Smooth muscle cell (in vitro differentiated cells): ENCODE results near the gene MIXL1. TPM values are rescaled to one million over a fixed set of nuclear protein-coding genes. Genes with fewer than 3 reads are reported as not detected.

Experiments
- DNase-seq: peaks from one replicate; lab custom pipeline; 2025; ENCODE audit not compliant: unreplicated experiment; lab: John Stamatoyannopoulos, UW
- H2AFZ ChIP-seq: fragments of 200-600 bp; sonication (generic); 2 replicates; pipeline ENCODE4 v1.6.0; 2016; ENCODE audit warnings: antibody characterized with exemption, low read depth, mild to moderate bottlenecking
- H3F3A ChIP-seq: fragments of 200-600 bp; sonication (generic); 2 replicates; pipeline ENCODE4 v1.6.0; 2017; ENCODE audit warnings: antibody characterized with exemption, low read depth
- H3K27ac ChIP-seq: fragments of 200-600 bp; sonication (generic); 2 replicates; pipeline ENCODE4 v1.5.1; 2016; ENCODE audit warnings: low read depth, mild to moderate bottlenecking
- H3K27me3 ChIP-seq: fragments of 200-600 bp; sonication (generic); 2 replicates; pipeline ENCODE4 v1.6.1; 2016; ENCODE audit warnings: low read depth, mild to moderate bottlenecking
- H3K36me3 ChIP-seq: fragments of 200-600 bp; sonication (generic); 2 replicates; pipeline ENCODE4 v1.5.1; 2016; ENCODE audit warnings: low read depth
- H3K4me1 ChIP-seq: fragments of 200-600 bp; sonication (generic); 2 replicates; pipeline ENCODE4 v1.5.1; 2016; ENCODE audit warnings: low read depth
- H3K4me2 ChIP-seq: fragments of 200-600 bp; sonication (generic); 2 replicates; pipeline ENCODE4 v1.6.0; 2016; ENCODE audit warnings: mild to moderate bottlenecking
- H3K4me3 ChIP-seq: fragments of 200-600 bp; sonication (generic); 2 replicates; pipeline ENCODE4 v1.5.1; 2016; ENCODE audit warnings: mild to moderate bottlenecking
- H3K79me2 ChIP-seq: fragments of 200-600 bp; sonication (generic); 2 replicates; pipeline ENCODE4 v1.6.0; 2016; ENCODE audit warnings: low read depth, mild to moderate bottlenecking
- H3K9ac ChIP-seq: fragments of 200-600 bp; sonication (generic); 2 replicates; pipeline ENCODE4 v1.6.0; 2016; ENCODE audit warnings: low read depth
- H3K9me3 ChIP-seq: fragments of 200-600 bp; sonication (generic); replicated peaks from 2 replicates; pipeline ENCODE4 v1.5.1; 2016; ENCODE audit warnings: low read depth
- H4K20me1 ChIP-seq: fragments of 200-600 bp; sonication (generic); 2 replicates; pipeline ENCODE4 v1.6.0; 2016; ENCODE audit warnings: low read depth
- WGBS: methylation state at CpG from one replicate; pipeline ENCODE4 v1.1.7; 2016; ENCODE audit warnings: low lambda C conversion rate; 5-methylcytosine and 5-hydroxymethylcytosine counted together
- polyA plus RNA-seq: library from polyadenylated mRNA; unstranded; fragments of >200 nt; fragmentation: Nextera tagmentation; extraction: Ambion mirVana; gene quantifications from 2 replicates; pipeline ENCODE4 v1.2.1, GENCODE V29; 2016
- total RNA-seq: library from RNA; depleted of rRNA; stranded (reverse); fragments of >200 nt; gene quantifications from 2 replicates; pipeline ENCODE4 v1.2.3, GENCODE V29; 2014
- TF ChIP-seq, protein P1 (sequence below): fragments of 200-600 bp; sonication (generic); IDR thresholded peaks from 2 replicates; pipeline ENCODE4 v1.5.1; 2017; ENCODE audit warnings: borderline replicate concordance, mild to moderate bottlenecking, antibody characterized with exemption; ENCODE audit not compliant: insufficient read depth, poor library complexity, severe bottlenecking

Gene MIXL1
- total and polyA plus RNA-seq, 2 experiments from 2014 or later = 0.04 to 0.27 TPM

DNA sequence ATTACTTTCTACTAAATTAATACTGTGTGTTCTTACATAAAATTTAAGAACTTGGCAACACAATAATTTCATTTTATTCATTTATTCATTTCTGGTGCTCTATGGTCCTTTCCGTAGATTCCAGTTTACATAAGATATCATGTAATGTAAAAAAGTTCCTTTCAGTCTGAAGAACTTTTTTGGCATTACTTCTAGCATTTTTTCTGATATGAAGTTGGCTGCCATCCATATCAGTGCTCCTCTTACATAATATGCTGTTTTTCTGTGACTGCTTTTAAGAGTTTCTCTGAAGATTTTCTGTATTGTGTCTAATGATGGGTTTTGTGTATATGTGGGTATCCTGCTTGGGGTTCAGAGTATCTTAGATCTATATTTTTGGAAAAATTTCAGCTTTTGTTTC, 50.7 kb downstream of the MIXL1 start:
- no peak for DNase-seq
- H3K9me3 ChIP-seq = no peaks in the 10 kb centered on the region
- no peaks in the 10 kb centered on the region for H3K27me3 ChIP-seq
- no peak overlapping the region for H3K4me2 ChIP-seq
- WGBS = 76% methylated on average over 1 of the region's 1 CpG
- no peak overlapping the region for H2AFZ ChIP-seq
- no peak overlapping the region for H3K27ac ChIP-seq
- H3K36me3 ChIP-seq = no peaks in the 10 kb centered on the region
- H3K4me1 ChIP-seq = no peaks in the 10 kb centered on the region
- H3F3A ChIP-seq = peaks cover 4% of the 10 kb centered on the region
- H3K79me2 ChIP-seq = no peaks in the 10 kb centered on the region
- H3K9ac ChIP-seq = no peak overlapping the region
- H3K4me3 ChIP-seq = no peak overlapping the region
- TF ChIP-seq, protein P1, sequence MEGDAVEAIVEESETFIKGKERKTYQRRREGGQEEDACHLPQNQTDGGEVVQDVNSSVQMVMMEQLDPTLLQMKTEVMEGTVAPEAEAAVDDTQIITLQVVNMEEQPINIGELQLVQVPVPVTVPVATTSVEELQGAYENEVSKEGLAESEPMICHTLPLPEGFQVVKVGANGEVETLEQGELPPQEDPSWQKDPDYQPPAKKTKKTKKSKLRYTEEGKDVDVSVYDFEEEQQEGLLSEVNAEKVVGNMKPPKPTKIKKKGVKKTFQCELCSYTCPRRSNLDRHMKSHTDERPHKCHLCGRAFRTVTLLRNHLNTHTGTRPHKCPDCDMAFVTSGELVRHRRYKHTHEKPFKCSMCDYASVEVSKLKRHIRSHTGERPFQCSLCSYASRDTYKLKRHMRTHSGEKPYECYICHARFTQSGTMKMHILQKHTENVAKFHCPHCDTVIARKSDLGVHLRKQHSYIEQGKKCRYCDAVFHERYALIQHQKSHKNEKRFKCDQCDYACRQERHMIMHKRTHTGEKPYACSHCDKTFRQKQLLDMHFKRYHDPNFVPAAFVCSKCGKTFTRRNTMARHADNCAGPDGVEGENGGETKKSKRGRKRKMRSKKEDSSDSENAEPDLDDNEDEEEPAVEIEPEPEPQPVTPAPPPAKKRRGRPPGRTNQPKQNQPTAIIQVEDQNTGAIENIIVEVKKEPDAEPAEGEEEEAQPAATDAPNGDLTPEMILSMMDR = no peak
- H4K20me1 ChIP-seq = no peaks in the 10 kb centered on the region

DNA sequence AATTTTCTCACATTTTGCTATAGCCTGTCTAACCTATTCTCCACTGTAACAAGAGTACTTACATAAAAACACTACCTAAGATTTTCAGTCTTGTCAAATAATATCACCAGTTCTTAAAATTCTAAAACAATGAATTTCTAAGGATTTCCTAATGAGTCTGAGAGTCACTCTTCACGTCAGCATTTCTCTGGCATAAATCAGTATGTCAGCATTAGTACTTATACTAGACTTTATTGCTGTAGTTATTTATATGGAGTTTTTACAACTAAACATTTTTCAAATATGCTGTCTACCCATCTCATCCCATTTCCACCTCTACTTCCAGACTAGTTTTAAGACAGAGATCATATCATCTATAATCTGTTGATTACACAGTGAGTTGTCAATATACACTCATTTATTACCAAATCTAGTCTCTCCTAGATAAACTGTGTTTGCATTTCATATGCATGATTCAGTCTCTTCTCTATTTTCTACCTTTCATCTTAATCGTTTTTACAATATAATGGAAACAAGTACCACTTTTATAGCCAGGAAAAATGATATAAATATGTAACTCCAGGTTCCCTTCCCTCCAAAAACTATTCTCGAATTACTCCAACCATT, 52.7 kb downstream of the MIXL1 start:
- Histone ChIP-seq H2AFZ (no peak overlapping the region), H4K20me1 (no peaks in the 10 kb centered on the region), H3K4me3 (no peak overlapping the region), H3K79me2 (no peaks in the 10 kb centered on the region), H3K9ac (no peak overlapping the region), H3K27ac (no peak overlapping the region), H3K27me3 (no peaks in the 10 kb centered on the region), H3K4me1 (no peaks in the 10 kb centered on the region), H3K9me3 (no peaks in the 10 kb centered on the region), H3K36me3 (no peaks in the 10 kb centered on the region), H3F3A (peaks cover 4% of the 10 kb centered on the region), H3K4me2 (no peak overlapping the region)
- no peak for DNase-seq
- WGBS = 72% methylated on average over 3 of the region's 3 CpGs
- TF ChIP-seq, protein P1 = no peak

Other genes with a start within 250 kb of the MIXL1 start
- 30.5 and 33.3 TPM in 2 replicates for gene SDE2, start 224.3 kb upstream of the MIXL1 start, total RNA-seq
- 15.1 and 20.2 TPM in 2 replicates for gene SDE2, start 224.3 kb upstream of the MIXL1 start, polyA plus RNA-seq
- 459 and 461 TPM in 2 replicates for gene H3-3A, start 160.9 kb upstream of the MIXL1 start, total RNA-seq
- gene H3-3A, start 160.9 kb upstream of the MIXL1 start, polyA plus RNA-seq = 426 and 430 TPM in 2 replicates
- 118 and 125 TPM in 2 replicates for gene ACBD3, start 36.9 kb upstream of the MIXL1 start, total RNA-seq
- gene ACBD3, start 36.9 kb upstream of the MIXL1 start, polyA plus RNA-seq = 81.2 and 82.0 TPM in 2 replicates
- gene LIN9, start 85.5 kb downstream of the MIXL1 start, total RNA-seq = 7.8 and 8.2 TPM in 2 replicates
- gene LIN9, start 85.5 kb downstream of the MIXL1 start, polyA plus RNA-seq = 2.2 and 3.7 TPM in 2 replicates
- gene PARP1, start 184.4 kb downstream of the MIXL1 start, total RNA-seq = 27.4 and 33.2 TPM in 2 replicates
- gene PARP1, start 184.4 kb downstream of the MIXL1 start, polyA plus RNA-seq = 38.5 and 48.4 TPM in 2 replicates